ENCODE results near the gene PANK3.

DNA sequence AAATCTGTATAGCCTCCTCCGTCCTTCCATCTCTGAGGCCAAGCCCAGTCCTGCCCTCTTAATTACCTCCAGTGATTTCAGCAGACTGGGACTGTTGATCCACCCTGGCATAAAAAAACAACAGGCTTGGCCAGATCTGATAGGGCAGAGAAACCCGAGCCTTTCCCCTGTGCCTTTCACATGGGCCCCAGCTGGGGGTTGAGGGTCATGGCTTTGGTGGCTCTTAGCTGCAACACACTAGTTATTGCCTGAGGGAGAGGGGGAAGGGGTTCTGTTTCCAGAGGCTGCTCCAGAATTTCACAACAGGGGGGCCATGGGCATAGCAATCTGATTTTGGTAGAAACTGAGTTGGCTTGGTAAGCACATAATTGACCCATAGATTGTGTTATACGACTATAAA, 21.2 kb upstream of the PANK3 start:
- TF ChIP-seq, protein P1, sequence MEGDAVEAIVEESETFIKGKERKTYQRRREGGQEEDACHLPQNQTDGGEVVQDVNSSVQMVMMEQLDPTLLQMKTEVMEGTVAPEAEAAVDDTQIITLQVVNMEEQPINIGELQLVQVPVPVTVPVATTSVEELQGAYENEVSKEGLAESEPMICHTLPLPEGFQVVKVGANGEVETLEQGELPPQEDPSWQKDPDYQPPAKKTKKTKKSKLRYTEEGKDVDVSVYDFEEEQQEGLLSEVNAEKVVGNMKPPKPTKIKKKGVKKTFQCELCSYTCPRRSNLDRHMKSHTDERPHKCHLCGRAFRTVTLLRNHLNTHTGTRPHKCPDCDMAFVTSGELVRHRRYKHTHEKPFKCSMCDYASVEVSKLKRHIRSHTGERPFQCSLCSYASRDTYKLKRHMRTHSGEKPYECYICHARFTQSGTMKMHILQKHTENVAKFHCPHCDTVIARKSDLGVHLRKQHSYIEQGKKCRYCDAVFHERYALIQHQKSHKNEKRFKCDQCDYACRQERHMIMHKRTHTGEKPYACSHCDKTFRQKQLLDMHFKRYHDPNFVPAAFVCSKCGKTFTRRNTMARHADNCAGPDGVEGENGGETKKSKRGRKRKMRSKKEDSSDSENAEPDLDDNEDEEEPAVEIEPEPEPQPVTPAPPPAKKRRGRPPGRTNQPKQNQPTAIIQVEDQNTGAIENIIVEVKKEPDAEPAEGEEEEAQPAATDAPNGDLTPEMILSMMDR (IDR thresholded peaks at IDR 0.05) = no peak
- TF ChIP-seq POLR2AphosphoS5 (IDR thresholded peaks at IDR 0.05; ENCODE audit: low read depth, low read length) (no peak), SIN3A (IDR thresholded peaks at IDR 0.05; ENCODE audit: borderline replicate concordance, insufficient read depth, low read depth, low read length) (no peak), TCF7L2 (IDR thresholded peaks at IDR 0.05; ENCODE audit: low read depth, low read length) (no peak)
- TF ChIP-seq, protein P2, sequence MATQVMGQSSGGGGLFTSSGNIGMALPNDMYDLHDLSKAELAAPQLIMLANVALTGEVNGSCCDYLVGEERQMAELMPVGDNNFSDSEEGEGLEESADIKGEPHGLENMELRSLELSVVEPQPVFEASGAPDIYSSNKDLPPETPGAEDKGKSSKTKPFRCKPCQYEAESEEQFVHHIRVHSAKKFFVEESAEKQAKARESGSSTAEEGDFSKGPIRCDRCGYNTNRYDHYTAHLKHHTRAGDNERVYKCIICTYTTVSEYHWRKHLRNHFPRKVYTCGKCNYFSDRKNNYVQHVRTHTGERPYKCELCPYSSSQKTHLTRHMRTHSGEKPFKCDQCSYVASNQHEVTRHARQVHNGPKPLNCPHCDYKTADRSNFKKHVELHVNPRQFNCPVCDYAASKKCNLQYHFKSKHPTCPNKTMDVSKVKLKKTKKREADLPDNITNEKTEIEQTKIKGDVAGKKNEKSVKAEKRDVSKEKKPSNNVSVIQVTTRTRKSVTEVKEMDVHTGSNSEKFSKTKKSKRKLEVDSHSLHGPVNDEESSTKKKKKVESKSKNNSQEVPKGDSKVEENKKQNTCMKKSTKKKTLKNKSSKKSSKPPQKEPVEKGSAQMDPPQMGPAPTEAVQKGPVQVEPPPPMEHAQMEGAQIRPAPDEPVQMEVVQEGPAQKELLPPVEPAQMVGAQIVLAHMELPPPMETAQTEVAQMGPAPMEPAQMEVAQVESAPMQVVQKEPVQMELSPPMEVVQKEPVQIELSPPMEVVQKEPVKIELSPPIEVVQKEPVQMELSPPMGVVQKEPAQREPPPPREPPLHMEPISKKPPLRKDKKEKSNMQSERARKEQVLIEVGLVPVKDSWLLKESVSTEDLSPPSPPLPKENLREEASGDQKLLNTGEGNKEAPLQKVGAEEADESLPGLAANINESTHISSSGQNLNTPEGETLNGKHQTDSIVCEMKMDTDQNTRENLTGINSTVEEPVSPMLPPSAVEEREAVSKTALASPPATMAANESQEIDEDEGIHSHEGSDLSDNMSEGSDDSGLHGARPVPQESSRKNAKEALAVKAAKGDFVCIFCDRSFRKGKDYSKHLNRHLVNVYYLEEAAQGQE (IDR thresholded peaks at IDR 0.05; ENCODE audit: insufficient read depth in 1 of 2, low read depth in 2 of 2, low read length in 1 of 2) = no peak
